Ovary (tissue), 9 donors: Measurements from ENCODE around the gene HOXA1. TPM values are rescaled to one million over a fixed set of nuclear protein-coding genes. Genes with fewer than 3 reads are reported as not detected.

Experiments
- DNase-seq, 5 donors: peaks; one replicate each; pipeline ENCODE4 v3.0.0-alpha.2; 2019 to 2020
- H3K27ac ChIP-seq, 2 donors: fragments of 200-600 bp; one replicate each; pipeline versions ENCODE4 v1.5.1 to v1.8.0; 2019 to 2022
- H3K27me3 ChIP-seq: fragments of 200-600 bp; one replicate; pipeline ENCODE4 v1.8.0; 2022
- H3K36me3 ChIP-seq: fragments of 200-600 bp; sonication (generic); one replicate; pipeline ENCODE4 v1.5.1; 2019
- H3K4me1 ChIP-seq: one replicate; pipeline ENCODE4 v1.8.1; 2013; ENCODE audit warnings: mild to moderate bottlenecking, moderate library complexity; ENCODE audit not compliant: insufficient read depth
- H3K4me3 ChIP-seq: fragments of 200-600 bp; sonication (generic); one replicate; pipeline ENCODE4 v1.5.1; 2017
- H3K9me3 ChIP-seq, 2 donors: fragments of 200-600 bp in 1 of 2; sonication (generic) in 1 of 2; one replicate each; pipeline versions ENCODE4 v1.5.1 to v1.8.1; 2013 to 2019; ENCODE audit warnings: mild to moderate bottlenecking in 1 of 2, moderate library complexity in 1 of 2
- EP300 ChIP-seq: sonication (generic); formaldehyde crosslinking; IDR thresholded peaks from one replicate; pipeline ENCODE4 v1.6.1; 2017; ENCODE audit warnings: antibody characterized with exemption
- POLR2A ChIP-seq: fragments of 450-650 bp; IDR thresholded peaks from one replicate; pipeline ENCODE4 v1.6.1; 2017; ENCODE audit warnings: antibody characterized with exemption, mild to moderate bottlenecking, moderate library complexity
- whole genome bisulfite sequencing, 3 donors: extraction: QIAGEN DNeasy Blood & Tissue Kit in 1 of 3; methylation state at CpG; one replicate each; pipeline versions ENCODE4 v1.1.5 to v1.1.7; 2013 to 2017; 5-methylcytosine and 5-hydroxymethylcytosine counted together
- intact Hi-C, 4 donors: fragments of 100-400 bp; cut with DNase I; formaldehyde crosslinking; loops; one replicate each; pipeline versions ENCODE4 v1.11.0 to v1.15.1; 2022 to 2023
- polyA plus RNA-seq, 2 donors: library from polyadenylated mRNA; stranded (reverse); fragments of 200-250 nt in 1 of 2; fragments of 350-450 nt in 1 of 2; fragmentation: Illumina TruSeq in 1 of 2; extraction: RNeasy Lipid Tissue Mini Kit (QIAGEN cat#74804) in 1 of 2; gene quantifications; one replicate each; pipeline ENCODE4 v1.2.3, GENCODE V29; 2013 to 2014
- total RNA-seq, 7 donors: library from RNA; depleted of rRNA in 2 of 7; stranded (reverse); fragments of >200 nt in 2 of 7; fragmentation: NEBNext Ultra II Directional in 3 of 7; extraction: Animal tissue kit (Norgen Biotek cat#: 25700) in 3 of 7; gene quantifications; one replicate each; pipeline versions ENCODE4 v1.1.0 to v1.2.4, GENCODE V29; 2016 to 2023
- TF ChIP-seq, protein P1 (sequence below), 3 donors: fragments of 450-650 bp in 2 of 3; fragments of 200-600 bp in 1 of 3; IDR thresholded peaks; one replicate each; pipeline versions ENCODE4 v1.5.1 to v1.8.0; 2016 to 2022; ENCODE audit warnings: antibody characterized with exemption in 3 of 3, mild to moderate bottlenecking in 1 of 3
- donor health status: DM: no; HTN: no; CAD: no; lungs with moderate emphysema.
- donor health status: DM: no; HTN: no; CAD: no.
- donor health status: Bipolar disorder and iron deficiency.
- donor health status: DM: yes; HTN: yes; CAD: no.
- donor health status: DM: no; HTN: no; CAD: no.
- donor health status: DM: yes; HTN: yes; CAD: no.

Gene HOXA1
- total and polyA plus RNA-seq, 9 donors = 0.23 to 1.5 (median 0.62) TPM

DNA sequence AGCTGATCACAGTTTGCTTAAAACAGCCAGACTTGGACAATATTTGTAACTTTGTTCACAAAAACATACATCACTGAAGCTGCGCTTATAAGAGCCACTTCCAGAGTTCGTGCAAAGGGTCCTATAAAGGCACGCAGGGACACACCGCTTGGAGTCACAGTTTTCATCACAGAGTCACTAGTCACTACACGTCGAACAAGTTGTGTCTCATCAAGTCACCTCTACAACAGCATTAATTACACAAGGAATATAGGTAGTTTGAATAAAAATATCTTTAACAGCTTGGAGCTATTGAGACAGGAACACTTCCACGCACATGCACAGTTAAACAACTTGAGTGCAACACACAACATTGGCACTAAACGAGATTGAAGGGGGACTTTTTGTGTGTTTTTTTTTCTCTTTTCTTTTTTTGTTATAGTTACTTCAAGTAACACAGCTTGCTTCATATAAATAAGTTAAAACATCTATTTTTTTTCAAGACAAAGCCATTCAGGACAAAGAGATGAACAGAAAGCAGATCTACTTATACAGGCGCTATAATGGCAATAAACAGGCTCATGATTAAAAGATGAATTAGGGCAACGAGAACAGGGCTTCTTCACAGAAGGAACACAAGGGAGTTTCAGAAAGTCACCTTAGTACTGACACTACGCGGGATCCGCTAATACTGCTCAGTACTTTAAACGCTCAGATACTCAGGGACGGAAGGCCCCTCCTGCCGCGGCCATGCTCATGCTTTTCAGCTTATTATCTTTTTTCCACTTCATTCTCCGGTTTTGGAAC, 45.5 kb upstream of the HOXA1 start:
- Histone ChIP-seq H3K9me3 (peaks cover 0 to 6% of the 10 kb centered on the region in 2 donors), H3K4me3 (peak overlapping the region; percentile 34), H3K4me1 (peaks cover 1% of the 10 kb centered on the region), H3K27ac (no peak overlapping the region), H3K27me3 (no peaks in the 10 kb centered on the region), H3K36me3 (no peaks in the 10 kb centered on the region)
- no peak for DNase-seq
- intact Hi-C loops = loop anchor here in 3 of 4 donors (5.0 kb wide), 2 partner anchors 284 to 289 kb away; no protein-coding TSS in a partner anchor
- TF ChIP-seq EP300 (no peak), POLR2A (no peak)
- TF ChIP-seq, protein P1, sequence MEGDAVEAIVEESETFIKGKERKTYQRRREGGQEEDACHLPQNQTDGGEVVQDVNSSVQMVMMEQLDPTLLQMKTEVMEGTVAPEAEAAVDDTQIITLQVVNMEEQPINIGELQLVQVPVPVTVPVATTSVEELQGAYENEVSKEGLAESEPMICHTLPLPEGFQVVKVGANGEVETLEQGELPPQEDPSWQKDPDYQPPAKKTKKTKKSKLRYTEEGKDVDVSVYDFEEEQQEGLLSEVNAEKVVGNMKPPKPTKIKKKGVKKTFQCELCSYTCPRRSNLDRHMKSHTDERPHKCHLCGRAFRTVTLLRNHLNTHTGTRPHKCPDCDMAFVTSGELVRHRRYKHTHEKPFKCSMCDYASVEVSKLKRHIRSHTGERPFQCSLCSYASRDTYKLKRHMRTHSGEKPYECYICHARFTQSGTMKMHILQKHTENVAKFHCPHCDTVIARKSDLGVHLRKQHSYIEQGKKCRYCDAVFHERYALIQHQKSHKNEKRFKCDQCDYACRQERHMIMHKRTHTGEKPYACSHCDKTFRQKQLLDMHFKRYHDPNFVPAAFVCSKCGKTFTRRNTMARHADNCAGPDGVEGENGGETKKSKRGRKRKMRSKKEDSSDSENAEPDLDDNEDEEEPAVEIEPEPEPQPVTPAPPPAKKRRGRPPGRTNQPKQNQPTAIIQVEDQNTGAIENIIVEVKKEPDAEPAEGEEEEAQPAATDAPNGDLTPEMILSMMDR (IDR thresholded peaks at IDR 0.05) = no peak
- WGBS, 3 donors = 85 to 88% (median 87%) methylated on average over 18 of the region's 18 CpGs

DNA sequence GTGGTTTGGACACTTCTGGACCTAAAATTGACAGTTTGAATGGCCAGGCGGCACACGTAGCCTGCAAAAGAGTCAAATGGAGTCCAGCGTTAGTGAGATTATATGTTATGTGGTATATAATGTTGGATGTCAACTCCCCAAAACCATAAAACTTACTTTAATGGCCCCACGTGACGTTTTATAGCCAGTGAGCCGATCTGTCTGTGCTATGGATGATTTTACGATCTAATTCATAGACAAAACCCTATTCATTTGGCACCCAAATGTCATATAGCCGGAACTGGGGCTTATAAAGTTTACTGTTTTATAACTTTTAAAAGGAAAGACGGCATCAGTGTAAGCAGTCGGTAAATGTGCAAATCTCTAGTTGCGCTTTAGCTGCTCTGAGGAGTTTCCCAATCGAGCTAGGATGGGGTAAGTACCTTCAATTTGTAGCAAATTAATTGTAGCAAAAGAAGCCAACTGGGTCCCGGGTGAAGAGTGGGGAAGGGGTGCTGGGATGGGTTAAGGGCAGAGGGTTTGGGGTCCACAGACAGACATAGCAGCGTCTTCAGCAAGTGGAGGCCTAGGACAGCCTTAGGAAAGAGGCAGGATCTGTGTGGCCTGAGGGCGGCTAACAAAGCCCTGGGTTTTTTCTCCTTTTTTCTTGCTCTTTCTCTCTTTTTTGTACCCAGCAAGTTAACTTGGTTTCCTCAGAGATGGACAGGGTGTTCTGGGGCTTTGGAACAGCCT, 44.5 kb upstream of the HOXA1 start:
- Histone ChIP-seq H3K27me3 (no peaks in the 10 kb centered on the region), H3K4me1 (peaks cover 1% of the 10 kb centered on the region), H3K27ac (no peak overlapping the region), H3K9me3 (no peaks in the 10 kb centered on the region), H3K4me3 (no peak overlapping the region), H3K36me3 (no peaks in the 10 kb centered on the region)
- intact Hi-C loops = loop anchor here in 3 of 4 donors (5.0 kb wide), 2 partner anchors 283 to 288 kb away; no protein-coding TSS in a partner anchor
- DNase-seq = no peak
- 77 to 85% (median 78%) methylated on average over 15 of the region's 15 CpGs for WGBS, 3 donors
- TF ChIP-seq EP300 (no peak), POLR2A (no peak)
- TF ChIP-seq, protein P1 (IDR thresholded peaks at IDR 0.05) = no peak

DNA sequence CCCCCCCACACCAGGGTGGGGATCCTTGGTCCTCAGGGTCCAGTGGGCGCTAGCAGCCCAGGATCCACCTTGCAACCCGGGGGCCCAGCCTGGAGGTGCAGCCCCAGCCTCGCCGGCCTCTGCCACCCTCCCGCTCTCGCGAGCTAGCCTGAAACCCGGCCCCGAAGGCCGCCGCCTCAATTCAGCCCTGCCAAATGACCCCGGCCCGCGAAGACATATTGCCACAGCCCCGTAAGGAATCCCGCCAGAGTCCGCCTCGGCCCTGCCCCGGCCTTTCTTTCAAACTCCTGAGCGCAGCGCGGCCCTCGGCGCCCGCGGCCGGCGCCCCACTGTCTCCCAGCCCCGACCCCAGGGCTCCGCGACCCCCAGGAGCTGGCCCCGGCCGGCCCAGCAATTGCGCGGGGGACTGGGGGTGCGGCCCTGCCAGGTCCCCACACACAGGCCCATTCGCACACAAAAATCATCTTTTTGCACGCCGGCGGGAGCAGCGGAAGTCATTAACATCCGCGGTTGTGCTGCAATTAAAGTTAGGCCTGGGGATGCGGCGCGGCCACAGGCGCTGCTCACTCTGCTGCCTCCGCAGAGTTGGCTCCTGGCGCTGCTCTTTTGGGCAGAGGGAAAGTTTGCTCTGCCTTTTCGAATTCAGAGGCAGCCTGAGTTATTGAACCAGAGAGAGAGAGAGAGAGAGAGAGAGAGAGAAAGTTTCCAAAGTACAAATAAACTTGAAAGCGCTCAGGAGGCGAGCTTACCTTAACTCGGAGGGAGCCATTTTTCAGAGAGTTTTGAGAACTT, 43.7 kb upstream of the HOXA1 start:
- Histone ChIP-seq H3K27me3 (no peaks in the 10 kb centered on the region), H3K4me3 (peak overlapping the region; percentile 24), H3K4me1 (peaks cover 1% of the 10 kb centered on the region), H3K36me3 (no peaks in the 10 kb centered on the region), H3K9me3 (no peaks in the 10 kb centered on the region), H3K27ac (no peak overlapping the region)
- DNase-seq = no peak
- intact Hi-C loops = loop anchor here in 3 of 4 donors (5.0 kb wide), 2 partner anchors 282 to 287 kb away; no protein-coding TSS in a partner anchor
- 32 to 52% (median 36%) methylated on average over 51 to 53 of the region's 53 CpGs for WGBS, 3 donors
- TF ChIP-seq, protein P1 (IDR thresholded peaks at IDR 0.05) = no peak
- no peak for TF ChIP-seq EP300
- TF ChIP-seq POLR2A = no peak

DNA sequence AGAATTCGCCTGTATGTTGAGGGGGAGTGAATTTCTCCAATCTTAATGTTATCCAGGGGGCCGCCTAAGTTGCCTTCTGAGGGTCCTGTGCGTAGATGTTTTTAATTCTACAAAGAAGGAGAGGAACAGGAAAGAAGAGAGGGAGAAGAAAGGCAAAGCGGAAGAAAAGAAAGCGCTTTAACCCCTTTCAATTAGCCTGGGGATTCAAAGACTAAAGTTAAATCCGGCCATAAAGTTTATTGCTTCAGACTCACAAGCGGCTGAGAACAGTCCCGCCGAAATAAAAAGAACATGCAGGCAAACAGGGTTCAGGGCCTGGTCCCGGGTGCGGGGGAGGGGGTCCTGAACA, 43.2 kb upstream of the HOXA1 start:
- Histone ChIP-seq H3K4me1 (peaks cover 1% of the 10 kb centered on the region), H3K36me3 (no peaks in the 10 kb centered on the region), H3K27ac (no peak overlapping the region), H3K9me3 (no peaks in the 10 kb centered on the region), H3K4me3 (peak overlapping the region; percentile 24), H3K27me3 (no peaks in the 10 kb centered on the region)
- intact Hi-C loops = no loop called here
- TF ChIP-seq POLR2A (no peak), EP300 (no peak)
- TF ChIP-seq, protein P1 (IDR thresholded peaks at IDR 0.05) = no peak
- 65 to 87% (median 68%) methylated on average over 11 of the region's 11 CpGs for WGBS, 3 donors
- no peak for DNase-seq
